ENCODE measurements around the gene FTO. TPM values are rescaled to one million over a fixed set of nuclear protein-coding genes. Genes with fewer than 3 reads are reported as not detected.

The FTO gene
- total RNA-seq, 1 experiment from 2014 or later, result 78.3 TPM

DNA sequence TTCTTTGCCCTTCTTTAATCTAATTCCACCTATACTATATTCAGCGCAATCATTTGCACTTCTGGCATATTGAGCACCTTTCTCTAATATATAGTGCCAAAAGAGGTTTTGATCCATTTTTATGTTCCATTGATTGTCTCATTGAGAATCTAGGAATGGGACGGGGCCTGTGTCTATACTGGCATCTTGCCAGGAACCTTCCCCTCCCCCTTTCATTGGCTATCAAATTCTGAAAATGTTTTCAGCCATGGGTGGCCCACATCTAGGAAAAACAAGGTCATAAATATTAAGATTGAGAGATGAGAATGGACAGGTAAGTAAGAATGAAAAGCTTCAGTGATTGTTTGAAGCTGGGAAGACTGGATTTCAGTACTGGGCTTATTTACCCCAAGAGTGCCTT lies 159.9 kb downstream of the FTO start:
- peaks cover 6% of the 10 kb centered on the region for H3K36me3 Mint-ChIP-seq (ENCODE audit: insufficient read depth, unreplicated experiment)
- no peaks in the 10 kb centered on the region for H3K27me3 Mint-ChIP-seq (ENCODE audit: insufficient read depth, unreplicated experiment)
- no TSS peak for BruUV-seq (replicated peaks)
- H3K9me3 Mint-ChIP-seq (ENCODE audit: unreplicated experiment), result peaks cover 11% of the 10 kb centered on the region
- H3K36me3 ChIP-seq (ENCODE audit: control insufficient read depth, insufficient read depth, low read length), result no peaks in the 10 kb centered on the region; the same call in 1 of the 2 replicates
- DNase-seq, result no peak
- no peaks in the 10 kb centered on the region for H3K27me3 ChIP-seq (replicated peaks; ENCODE audit: control insufficient read depth, insufficient read depth, low read length)
- H3K27ac Mint-ChIP-seq (ENCODE audit: unreplicated experiment), result no peak overlapping the region
- no peak overlapping the region for H3K4me3 ChIP-seq (ENCODE audit: low read depth, low read length)
- POLR2A ChIA-PET, result no interaction called here
- intact Hi-C loops (cut with micrococcal nuclease; ENCODE audit: unreplicated experiment), result no loop called here
- CTCF ChIA-PET, result no interaction called here
- H3K4me1 Mint-ChIP-seq (ENCODE audit: low read depth, unreplicated experiment), result peaks cover 10% of the 10 kb centered on the region
- peaks cover 3% of the 10 kb centered on the region for H3K4me1 ChIP-seq
- TF ChIP-seq, protein P1, sequence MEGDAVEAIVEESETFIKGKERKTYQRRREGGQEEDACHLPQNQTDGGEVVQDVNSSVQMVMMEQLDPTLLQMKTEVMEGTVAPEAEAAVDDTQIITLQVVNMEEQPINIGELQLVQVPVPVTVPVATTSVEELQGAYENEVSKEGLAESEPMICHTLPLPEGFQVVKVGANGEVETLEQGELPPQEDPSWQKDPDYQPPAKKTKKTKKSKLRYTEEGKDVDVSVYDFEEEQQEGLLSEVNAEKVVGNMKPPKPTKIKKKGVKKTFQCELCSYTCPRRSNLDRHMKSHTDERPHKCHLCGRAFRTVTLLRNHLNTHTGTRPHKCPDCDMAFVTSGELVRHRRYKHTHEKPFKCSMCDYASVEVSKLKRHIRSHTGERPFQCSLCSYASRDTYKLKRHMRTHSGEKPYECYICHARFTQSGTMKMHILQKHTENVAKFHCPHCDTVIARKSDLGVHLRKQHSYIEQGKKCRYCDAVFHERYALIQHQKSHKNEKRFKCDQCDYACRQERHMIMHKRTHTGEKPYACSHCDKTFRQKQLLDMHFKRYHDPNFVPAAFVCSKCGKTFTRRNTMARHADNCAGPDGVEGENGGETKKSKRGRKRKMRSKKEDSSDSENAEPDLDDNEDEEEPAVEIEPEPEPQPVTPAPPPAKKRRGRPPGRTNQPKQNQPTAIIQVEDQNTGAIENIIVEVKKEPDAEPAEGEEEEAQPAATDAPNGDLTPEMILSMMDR (IDR thresholded peaks at IDR 0.05; ENCODE audit: insufficient read depth in 1 of 2, low read depth in 1 of 2, low read length in 1 of 2, severe bottlenecking in 1 of 2, unreplicated experiment in 1 of 2), result no peak
- H3K4me3 Mint-ChIP-seq (ENCODE audit: unreplicated experiment), result no peak overlapping the region
- no peaks in the 10 kb centered on the region for H3K9me3 ChIP-seq

DNA sequence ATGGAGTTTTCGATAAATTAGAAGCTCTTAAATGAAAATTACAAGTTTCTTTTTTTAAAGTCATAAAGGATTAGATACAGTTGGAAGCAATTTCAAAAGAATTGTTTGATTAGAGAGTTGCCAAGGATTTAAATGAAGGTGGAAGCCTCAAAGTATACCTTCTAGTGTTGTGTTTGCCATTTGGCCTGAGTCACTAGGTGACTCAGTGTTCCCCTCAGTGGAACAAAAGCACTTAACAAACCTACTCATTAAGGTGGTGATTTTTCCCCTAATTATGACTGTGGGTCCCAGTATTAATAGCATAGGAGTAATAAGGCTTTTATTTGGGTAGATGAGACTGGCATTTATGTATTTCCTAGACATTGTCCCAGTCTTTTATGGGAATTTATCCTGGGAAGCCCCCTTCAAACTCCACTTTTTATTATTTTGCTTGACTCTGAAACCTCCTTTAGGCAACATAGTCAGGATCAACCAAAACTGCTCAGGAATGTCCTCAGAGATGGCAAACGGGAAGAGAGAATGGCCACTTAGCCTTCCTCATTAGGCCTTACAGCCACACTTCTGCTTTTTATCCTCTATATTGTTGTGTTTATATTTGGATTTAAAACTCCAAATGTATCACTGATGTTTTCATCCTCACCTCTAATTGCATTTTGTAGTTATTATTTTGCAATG lies 161.0 kb downstream of the FTO start:
- Histone ChIP-seq H3K9me3 (no peaks in the 10 kb centered on the region), H3K36me3 (ENCODE audit: control insufficient read depth, insufficient read depth, low read length) (no peaks in the 10 kb centered on the region; the same call in 1 of the 2 replicates), H3K4me1 (no peaks in the 10 kb centered on the region), H3K27me3 (replicated peaks; ENCODE audit: control insufficient read depth, insufficient read depth, low read length) (no peaks in the 10 kb centered on the region), H3K4me3 (ENCODE audit: low read depth, low read length) (no peak overlapping the region)
- Mint-ChIP-seq H3K4me1 (ENCODE audit: low read depth, unreplicated experiment) (peaks cover 8% of the 10 kb centered on the region), H3K36me3 (ENCODE audit: insufficient read depth, unreplicated experiment) (peaks cover 10% of the 10 kb centered on the region), H3K27me3 (ENCODE audit: insufficient read depth, unreplicated experiment) (no peaks in the 10 kb centered on the region), H3K27ac (ENCODE audit: unreplicated experiment) (no peak overlapping the region), H3K4me3 (ENCODE audit: unreplicated experiment) (no peak overlapping the region), H3K9me3 (ENCODE audit: unreplicated experiment) (peaks cover 22% of the 10 kb centered on the region)
- TF ChIP-seq, protein P1 (IDR thresholded peaks at IDR 0.05; ENCODE audit: insufficient read depth in 1 of 2, low read depth in 1 of 2, low read length in 1 of 2, severe bottlenecking in 1 of 2, unreplicated experiment in 1 of 2), result no peak
- no TSS peak for BruUV-seq (replicated peaks)
- intact Hi-C loops (cut with micrococcal nuclease; ENCODE audit: unreplicated experiment), result no loop called here
- DNase-seq, result no peak
- CTCF ChIA-PET, result interaction anchor here (0.5 kb wide), 1 partner anchor 50 kb away, joined by 4 read pairs; no protein-coding TSS in a partner anchor
- POLR2A ChIA-PET, result no interaction called here

DNA sequence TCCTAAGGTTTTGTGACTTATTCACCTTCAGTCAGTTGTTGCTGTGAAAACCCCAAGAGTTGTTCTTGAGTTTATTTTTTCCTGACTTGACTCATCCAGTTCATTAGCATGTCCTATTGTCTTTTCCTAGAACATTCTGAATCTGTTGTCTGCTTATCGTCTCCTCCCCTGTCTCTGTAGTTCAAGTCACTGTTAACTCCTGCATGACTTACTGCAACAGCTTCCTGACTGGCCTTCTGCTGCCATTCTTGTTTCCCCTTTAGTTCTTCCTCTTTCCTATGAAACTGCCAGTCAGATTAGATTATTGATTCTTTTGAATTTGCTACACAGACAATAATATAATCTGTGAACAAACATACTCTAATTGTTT lies 161.5 kb downstream of the FTO start:
- Mint-ChIP-seq H3K36me3 (ENCODE audit: insufficient read depth, unreplicated experiment) (peaks cover 6% of the 10 kb centered on the region), H3K4me3 (ENCODE audit: unreplicated experiment) (no peak overlapping the region), H3K9me3 (ENCODE audit: unreplicated experiment) (peaks cover 25% of the 10 kb centered on the region), H3K27me3 (ENCODE audit: insufficient read depth, unreplicated experiment) (no peaks in the 10 kb centered on the region), H3K4me1 (ENCODE audit: low read depth, unreplicated experiment) (peaks cover 8% of the 10 kb centered on the region), H3K27ac (ENCODE audit: unreplicated experiment) (no peak overlapping the region)
- DNase-seq, result no peak
- POLR2A ChIA-PET, result no interaction called here
- no TSS peak for BruUV-seq (replicated peaks)
- H3K9me3 ChIP-seq, result peaks cover 2% of the 10 kb centered on the region
- no peaks in the 10 kb centered on the region for H3K27me3 ChIP-seq (replicated peaks; ENCODE audit: control insufficient read depth, insufficient read depth, low read length)
- no peak overlapping the region for H3K4me3 ChIP-seq (ENCODE audit: low read depth, low read length)
- H3K36me3 ChIP-seq (ENCODE audit: control insufficient read depth, insufficient read depth, low read length), result no peaks in the 10 kb centered on the region; the same call in 1 of the 2 replicates
- intact Hi-C loops (cut with micrococcal nuclease; ENCODE audit: unreplicated experiment), result no loop called here
- CTCF ChIA-PET, result no interaction called here
- H3K4me1 ChIP-seq, result no peaks in the 10 kb centered on the region
- TF ChIP-seq, protein P1 (IDR thresholded peaks at IDR 0.05; ENCODE audit: insufficient read depth in 1 of 2, low read depth in 1 of 2, low read length in 1 of 2, severe bottlenecking in 1 of 2, unreplicated experiment in 1 of 2), result no peak
